ENCODE results near the gene TCIRG1. TPM values are rescaled to one million over a fixed set of nuclear protein-coding genes. Genes with fewer than 3 reads are reported as not detected.

Gene TCIRG1
- total and polyA plus RNA-seq, 2 of the 13 experiments (the other 11 are each of a cell fraction or from before 2014, with no cell fraction given) = 48.0 to 69.6 TPM

DNA sequence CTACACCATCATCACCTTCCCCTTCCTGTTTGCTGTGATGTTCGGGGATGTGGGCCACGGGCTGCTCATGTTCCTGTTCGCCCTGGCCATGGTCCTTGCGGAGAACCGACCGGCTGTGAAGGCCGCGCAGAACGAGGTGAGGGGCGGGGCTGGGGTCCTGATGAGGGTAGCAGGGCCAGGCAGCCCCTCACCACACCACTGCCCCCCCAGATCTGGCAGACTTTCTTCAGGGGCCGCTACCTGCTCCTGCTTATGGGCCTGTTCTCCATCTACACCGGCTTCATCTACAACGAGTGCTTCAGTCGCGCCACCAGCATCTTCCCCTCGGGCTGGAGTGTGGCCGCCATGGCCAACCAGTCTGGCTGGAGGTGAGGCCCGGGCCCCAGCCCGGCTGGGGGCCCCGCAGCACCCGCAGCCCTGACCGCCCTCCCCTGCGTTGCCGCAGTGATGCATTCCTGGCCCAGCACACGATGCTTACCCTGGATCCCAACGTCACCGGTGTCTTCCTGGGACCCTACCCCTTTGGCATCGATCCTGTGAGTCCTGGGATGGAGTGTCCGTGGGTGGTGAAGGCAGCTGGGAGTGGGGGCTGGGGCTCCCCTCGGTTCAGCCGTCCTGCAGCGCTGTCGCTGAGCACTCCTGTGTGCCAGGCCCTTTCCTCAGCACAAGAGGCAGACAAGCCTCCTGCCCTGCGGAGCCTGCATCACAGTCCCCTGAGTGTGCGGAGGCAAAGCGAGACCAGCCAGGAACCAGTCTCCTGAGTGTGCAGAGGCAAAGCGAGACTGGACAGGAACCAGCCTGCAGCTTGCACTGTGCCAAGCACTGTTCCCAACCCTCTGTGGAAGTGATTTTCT lies 8.8 kb downstream of the TCIRG1 start:
- H3K27me3 ChIP-seq (ENCODE audit: control insufficient read depth in 1 of 2, insufficient read depth in 2 of 2, low read length in 2 of 2) = no peaks in the 10 kb centered on the region
- H3K4me2 ChIP-seq (ENCODE audit: low read depth, low read length) = no peak overlapping the region
- ChIA-PET POLR2A (no interaction called here), CTCF (ENCODE audit: low intra/inter-chr PET ratio, low total read pairs) (no interaction called here)
- H3K36me3 ChIP-seq (replicated peaks in 1 of 2; ENCODE audit: control insufficient read depth in 1 of 2, insufficient read depth in 2 of 2, low read length in 2 of 2) = peaks cover 11 to 29% of the 10 kb centered on the region in 2 experiments; a peak in 4 of 5 replicates
- H3K79me2 ChIP-seq (ENCODE audit: insufficient read depth, low read length) = no peaks in the 10 kb centered on the region
- in situ Hi-C loops (cut with HindIII; ENCODE audit: extremely low pct_ligation_motif_present, low pct_unique_long_range_greater_than_20kb) = no loop called here
- H3K4me1 ChIP-seq (ENCODE audit: insufficient read depth, low read length) = no peaks in the 10 kb centered on the region
- DNase-seq (ENCODE audit: low spot score) (no peak), ATAC-seq (no peak), FAIRE-seq (no peak)
- BruUV-seq (replicated peaks) = no TSS peak
- no peak overlapping the region for H3K4me3 ChIP-seq (replicated peaks in 1 of 3; ENCODE audit: insufficient read depth in 1 of 3, low read depth in 2 of 3, low read length in 3 of 3)
- peak; percentile 33 for TF ChIP-seq AGO2 (optimal IDR thresholded peaks at IDR 0.05; ENCODE audit: low read depth, low read length)
- TF ChIP-seq ZNF431 (CRISPR knock-in tag; IDR thresholded peaks at IDR 0.05; ENCODE audit: borderline replicate concordance, low read depth) = no peak
- TF ChIP-seq ZSCAN31 (CRISPR knock-in tag; IDR thresholded peaks at IDR 0.05; ENCODE audit: low read depth) = no peak
- TF ChIP-seq XRCC5 (optimal IDR thresholded peaks at IDR 0.05; ENCODE audit: low read length) = no peak
- TF ChIP-seq RBFOX2 (IDR thresholded peaks at IDR 0.05; ENCODE audit: low read depth, low read length) = peak; percentile 48
- TF ChIP-seq POLR2A (IDR thresholded peaks at IDR 0.05; ENCODE audit: insufficient read depth in 1 of 2, low read depth in 2 of 2, low read length in 2 of 2) = 0 out of 4 replicates have a peak, but pooled peaks of 1 of the 2 experiments have one; percentile 25
- TF ChIP-seq ELF4 (CRISPR knock-in tag; IDR thresholded peaks at IDR 0.05; ENCODE audit: borderline replicate concordance) = no peak
- no peak for TF ChIP-seq ZBTB44 (CRISPR knock-in tag; IDR thresholded peaks at IDR 0.05)
- TF ChIP-seq ZNF407 (CRISPR knock-in tag; IDR thresholded peaks at IDR 0.05; ENCODE audit: not compliant biosample characterization) = no peak
- TF ChIP-seq DMAP1 (CRISPR knock-in tag; IDR thresholded peaks at IDR 0.05) = no peak
- no peaks in the 10 kb centered on the region for H3K9me3 ChIP-seq (ENCODE audit: low read length)
- H3K27ac ChIP-seq (ENCODE audit: extremely low read length, insufficient read depth, low read length) = no peak overlapping the region
- H2AFZ ChIP-seq (ENCODE audit: low read length) = no peak overlapping the region
- H3K9ac ChIP-seq (ENCODE audit: insufficient read depth, low read depth, low read length) = no peak overlapping the region
- peaks cover 5% of the 10 kb centered on the region; the same call in 1 of the 2 replicates for H4K20me1 ChIP-seq (ENCODE audit: insufficient read depth, low read length)
- 96% methylated on average over 26 of the region's 37 CpGs for WGBS (ENCODE audit: low lambda C conversion rate)
- intact Hi-C loops (cut with micrococcal nuclease; ENCODE audit: unreplicated experiment) = no loop called here

All from HepG2 (cell line).